Liver (tissue), 3 donors: ENCODE measurements around the gene SORCS2.

Experiments
- CTCF ChIP-seq: fragments of 150-350 bp; IDR thresholded peaks from 2 replicates; pipeline ENCODE4 v1.5.1; 2017; ENCODE audit warnings: improper control_type of control experiment, low read depth, low read length; ENCODE audit not compliant: missing input control
- EGR1 ChIP-seq, 2 donors: IDR thresholded peaks; 2 replicates each; pipeline ENCODE4 v1.6.1; 2016 to 2018; ENCODE audit warnings: antibody characterized with exemption in 2 of 2, low read depth in 2 of 2
- GABPA ChIP-seq, 2 donors: IDR thresholded peaks in 1 of 2; conservative IDR thresholded peaks in 1 of 2; 2 replicates each; pipeline ENCODE4 v1.6.1; 2016; ENCODE audit warnings: antibody characterized with exemption in 2 of 2, mild to moderate bottlenecking in 1 of 2, moderate library complexity in 1 of 2
- HNF4G ChIP-seq: IDR thresholded peaks from 2 replicates; pipeline ENCODE4 v1.6.1; 2016; ENCODE audit warnings: antibody characterized with exemption
- JUND ChIP-seq, 2 donors: IDR thresholded peaks; 2 replicates each; pipeline ENCODE4 v1.6.1; 2016; ENCODE audit warnings: antibody characterized with exemption in 2 of 2
- MAX ChIP-seq: IDR thresholded peaks from 2 replicates; pipeline ENCODE4 v1.6.1; 2016; ENCODE audit warnings: antibody characterized with exemption
- RAD21 ChIP-seq, 2 donors: IDR thresholded peaks; 2 replicates each; pipeline ENCODE4 v1.6.1; 2016; ENCODE audit warnings: antibody characterized with exemption in 2 of 2, mild to moderate bottlenecking in 2 of 2
- REST ChIP-seq: IDR thresholded peaks from 2 replicates; pipeline ENCODE4 v1.6.1; 2016; ENCODE audit warnings: antibody characterized with exemption, mild to moderate bottlenecking
- RXRA ChIP-seq, 2 donors: IDR thresholded peaks; 2 replicates each; pipeline ENCODE4 v1.6.1; 2017 to 2018; ENCODE audit warnings: antibody characterized with exemption in 2 of 2, mild to moderate bottlenecking in 1 of 2
- SP1 ChIP-seq: IDR thresholded peaks from 2 replicates; pipeline ENCODE4 v1.6.1; 2018; ENCODE audit warnings: antibody characterized with exemption, mild to moderate bottlenecking
- TAF1 ChIP-seq: conservative IDR thresholded peaks from 2 replicates; pipeline ENCODE4 v1.6.1; 2016; ENCODE audit warnings: antibody characterized with exemption, mild to moderate bottlenecking
- YY1 ChIP-seq: IDR thresholded peaks from 2 replicates; pipeline ENCODE4 v1.6.1; 2016; ENCODE audit warnings: antibody characterized with exemption, mild to moderate bottlenecking
- donor health status: healthy.
- donor health status: healthy.

GRCh38 chr4:7505116-7505900 is 313.0 kb downstream of the SORCS2 start:
- TF ChIP-seq CTCF (no peak), TAF1 (no peak), REST (no peak), HNF4G (no peak), RAD21 (IDR thresholded peaks at IDR 0.05) (no peak), EGR1 (IDR thresholded peaks at IDR 0.05; ENCODE audit: low read depth in 2 of 2) (no peak), JUND (IDR thresholded peaks at IDR 0.05) (no peak), MAX (no peak), GABPA (IDR thresholded peaks at IDR 0.05 in 1 of 2, conservative IDR thresholded peaks at IDR 0.05 in 1 of 2) (no peak), YY1 (no peak), RXRA (IDR thresholded peaks at IDR 0.05) (no peak), SP1 (no peak)
